Tibial artery (tissue), 4 donors: Measurements from ENCODE around the gene IL10RB.

Experiments used
- DNase-seq, 2 donors: peaks; one replicate each; pipeline ENCODE4 v3.0.0-alpha.2; 2019
- H3K27ac ChIP-seq, 2 donors: fragments of 200-600 bp; sonication (generic) in 1 of 2; 1 replicate in 1 of 2; 2 replicates in 1 of 2; pipeline ENCODE4 v1.5.1; 2018 to 2019; ENCODE audit warnings: mild to moderate bottlenecking in 1 of 2
- H3K27me3 ChIP-seq, 2 donors: fragments of 200-600 bp; sonication (generic) in 1 of 2; one replicate each; pipeline versions ENCODE4 v1.5.1 to v1.6.0; 2016 to 2019
- H3K36me3 ChIP-seq, 3 donors: fragments of 200-600 bp; sonication (generic) in 2 of 3; one replicate each; pipeline ENCODE4 v1.5.1; 2016 to 2019; ENCODE audit warnings: mild to moderate bottlenecking in 2 of 3
- H3K4me1 ChIP-seq, 4 donors: fragments of 200-600 bp; sonication (generic) in 2 of 4; 1 replicate in 3 of 4; 2 replicates in 1 of 4; pipeline ENCODE4 v1.5.1; 2016 to 2019
- H3K4me3 ChIP-seq, 2 donors: fragments of 200-600 bp; sonication (generic) in 1 of 2; 1 replicate in 1 of 2; 2 replicates in 1 of 2; pipeline ENCODE4 v1.5.1; 2018 to 2019; ENCODE audit warnings: mild to moderate bottlenecking in 2 of 2
- H3K9me3 ChIP-seq, 3 donors: fragments of 200-600 bp; sonication (generic) in 1 of 3; one replicate each; pipeline ENCODE4 v1.5.1; 2016 to 2019
- intact Hi-C: fragments of 100-400 bp; cut with DNase I; formaldehyde crosslinking; loops from one replicate; pipeline ENCODE4 v1.15.0; 2023; ENCODE audit warnings: low total_unique reads
- TF ChIP-seq, protein P1 (sequence below), 2 experiments: fragments of 200-600 bp in 1 of 2; fragments of 450-650 bp in 1 of 2; IDR thresholded peaks; one replicate each; pipeline ENCODE4 v1.5.1; 2017 to 2019; ENCODE audit warnings: antibody characterized with exemption in 2 of 2, mild to moderate bottlenecking in 1 of 2, moderate library complexity in 1 of 2

The IL10RB gene

DNA sequence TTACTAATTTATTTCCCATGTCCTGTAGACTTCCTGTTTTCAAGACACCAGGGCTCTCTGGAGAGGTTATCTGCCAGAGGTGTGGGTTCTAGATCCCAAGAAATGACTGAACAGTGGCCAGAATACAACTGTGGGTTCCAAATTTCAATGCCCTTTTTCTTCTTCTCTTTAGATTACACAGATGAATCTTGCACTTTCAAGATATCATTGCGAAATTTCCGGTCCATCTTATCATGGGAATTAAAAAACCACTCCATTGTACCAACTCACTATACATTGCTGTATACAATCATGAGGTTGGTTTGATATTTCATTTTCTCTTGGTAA, 21.4 kb upstream of the IL10RB start:
- Histone ChIP-seq H3K4me1 (no peaks in the 10 kb centered on the region), H3K27me3 (no peaks in the 10 kb centered on the region), H3K9me3 (no peaks in the 10 kb centered on the region), H3K27ac (no peak overlapping the region), H3K4me3 (no peak overlapping the region), H3K36me3 (peaks cover 43 to 53% (median 46%) of the 10 kb centered on the region in 3 donors)
- DNase-seq = no peak
- TF ChIP-seq, protein P1, sequence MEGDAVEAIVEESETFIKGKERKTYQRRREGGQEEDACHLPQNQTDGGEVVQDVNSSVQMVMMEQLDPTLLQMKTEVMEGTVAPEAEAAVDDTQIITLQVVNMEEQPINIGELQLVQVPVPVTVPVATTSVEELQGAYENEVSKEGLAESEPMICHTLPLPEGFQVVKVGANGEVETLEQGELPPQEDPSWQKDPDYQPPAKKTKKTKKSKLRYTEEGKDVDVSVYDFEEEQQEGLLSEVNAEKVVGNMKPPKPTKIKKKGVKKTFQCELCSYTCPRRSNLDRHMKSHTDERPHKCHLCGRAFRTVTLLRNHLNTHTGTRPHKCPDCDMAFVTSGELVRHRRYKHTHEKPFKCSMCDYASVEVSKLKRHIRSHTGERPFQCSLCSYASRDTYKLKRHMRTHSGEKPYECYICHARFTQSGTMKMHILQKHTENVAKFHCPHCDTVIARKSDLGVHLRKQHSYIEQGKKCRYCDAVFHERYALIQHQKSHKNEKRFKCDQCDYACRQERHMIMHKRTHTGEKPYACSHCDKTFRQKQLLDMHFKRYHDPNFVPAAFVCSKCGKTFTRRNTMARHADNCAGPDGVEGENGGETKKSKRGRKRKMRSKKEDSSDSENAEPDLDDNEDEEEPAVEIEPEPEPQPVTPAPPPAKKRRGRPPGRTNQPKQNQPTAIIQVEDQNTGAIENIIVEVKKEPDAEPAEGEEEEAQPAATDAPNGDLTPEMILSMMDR (IDR thresholded peaks at IDR 0.05) = no peak
- intact Hi-C loops = no loop called here

DNA sequence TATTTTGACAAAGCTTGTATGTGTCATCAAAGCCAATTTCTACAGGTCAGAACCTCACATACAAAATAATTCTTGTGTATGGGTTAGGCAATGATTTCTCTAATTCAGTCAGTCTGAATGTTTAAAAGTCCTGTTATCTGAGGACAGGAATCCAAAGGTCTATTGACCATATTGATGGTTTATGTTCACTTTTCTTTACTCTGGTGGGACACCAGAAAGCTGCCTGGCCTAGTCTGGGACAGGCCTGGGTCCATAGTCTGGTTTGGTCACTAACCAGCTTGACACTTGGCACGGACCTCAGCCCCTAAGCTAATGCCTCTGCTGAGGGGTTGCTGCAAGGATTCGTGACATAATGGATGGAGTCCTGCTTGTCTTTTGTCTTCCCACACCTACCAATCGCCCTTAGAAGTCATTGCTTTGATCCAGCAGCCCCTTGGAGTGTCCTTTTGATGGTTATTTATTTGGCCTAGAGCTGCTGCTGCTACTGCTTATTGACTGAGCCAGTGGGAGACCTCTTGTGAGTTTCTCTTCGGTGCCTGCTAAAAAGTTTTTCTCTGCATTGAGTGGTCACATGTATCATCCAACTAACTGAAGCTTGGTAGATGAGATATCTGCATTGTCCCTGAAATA, 20.8 kb upstream of the IL10RB start:
- H3K27ac ChIP-seq = no peak overlapping the region
- H3K9me3 ChIP-seq = no peaks in the 10 kb centered on the region
- no peak overlapping the region for H3K4me3 ChIP-seq
- H3K36me3 ChIP-seq = peaks cover 45 to 60% (median 47%) of the 10 kb centered on the region in 3 donors
- TF ChIP-seq, protein P1 (IDR thresholded peaks at IDR 0.05) = no peak
- intact Hi-C loops = no loop called here
- H3K27me3 ChIP-seq = no peaks in the 10 kb centered on the region
- H3K4me1 ChIP-seq = no peaks in the 10 kb centered on the region
- DNase-seq = no peak

DNA sequence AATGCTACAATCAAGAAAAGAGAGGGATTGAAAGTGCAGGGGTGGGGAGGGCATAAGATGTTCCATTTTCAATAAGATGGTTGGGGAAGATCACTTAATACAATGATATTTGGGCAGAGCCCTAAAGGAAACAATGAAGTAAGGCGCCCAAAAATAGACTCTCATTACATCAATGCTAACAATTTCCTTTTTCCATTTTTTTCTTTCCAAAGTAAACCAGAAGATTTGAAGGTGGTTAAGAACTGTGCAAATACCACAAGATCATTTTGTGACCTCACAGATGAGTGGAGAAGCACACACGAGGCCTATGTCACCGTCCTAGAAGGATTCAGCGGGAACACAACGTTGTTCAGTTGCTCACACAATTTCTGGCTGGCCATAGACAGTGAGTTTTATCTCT, 19.7 kb upstream of the IL10RB start:
- no peak for DNase-seq
- H3K9me3 ChIP-seq = no peaks in the 10 kb centered on the region
- no peak overlapping the region for H3K27ac ChIP-seq
- H3K4me1 ChIP-seq = no peaks in the 10 kb centered on the region
- intact Hi-C loops = no loop called here
- H3K36me3 ChIP-seq = peaks cover 49 to 71% (median 53%) of the 10 kb centered on the region in 3 donors
- H3K4me3 ChIP-seq = no peak overlapping the region
- no peaks in the 10 kb centered on the region for H3K27me3 ChIP-seq
- TF ChIP-seq, protein P1 (IDR thresholded peaks at IDR 0.05) = no peak

DNA sequence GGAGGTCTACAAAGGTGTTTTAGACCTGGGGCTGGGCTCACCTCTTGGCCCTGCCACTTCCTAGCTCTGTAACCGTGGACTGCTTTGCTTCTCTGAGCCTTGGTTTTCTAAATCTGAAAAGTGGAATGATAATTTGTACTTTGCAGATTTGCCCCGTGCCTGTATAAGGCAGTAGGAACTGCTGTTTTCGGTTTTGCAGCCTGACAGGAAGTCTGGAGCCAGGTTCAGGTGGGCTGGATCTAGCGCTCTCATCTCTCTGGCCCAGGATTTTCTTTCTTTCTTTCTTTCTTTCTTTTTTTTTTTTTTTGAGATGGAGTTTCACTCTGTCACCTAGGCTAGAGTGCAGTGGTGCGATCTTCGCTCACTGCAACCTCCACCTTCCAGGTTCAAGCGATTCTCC, 19.2 kb upstream of the IL10RB start:
- TF ChIP-seq, protein P1 (IDR thresholded peaks at IDR 0.05) = no peak
- intact Hi-C loops = no loop called here
- Histone ChIP-seq H3K9me3 (no peaks in the 10 kb centered on the region), H3K36me3 (peaks cover 49 to 76% (median 55%) of the 10 kb centered on the region in 3 donors), H3K27ac (no peak overlapping the region), H3K4me3 (no peak overlapping the region), H3K4me1 (no peaks in the 10 kb centered on the region), H3K27me3 (no peaks in the 10 kb centered on the region)
- DNase-seq = no peak

DNA sequence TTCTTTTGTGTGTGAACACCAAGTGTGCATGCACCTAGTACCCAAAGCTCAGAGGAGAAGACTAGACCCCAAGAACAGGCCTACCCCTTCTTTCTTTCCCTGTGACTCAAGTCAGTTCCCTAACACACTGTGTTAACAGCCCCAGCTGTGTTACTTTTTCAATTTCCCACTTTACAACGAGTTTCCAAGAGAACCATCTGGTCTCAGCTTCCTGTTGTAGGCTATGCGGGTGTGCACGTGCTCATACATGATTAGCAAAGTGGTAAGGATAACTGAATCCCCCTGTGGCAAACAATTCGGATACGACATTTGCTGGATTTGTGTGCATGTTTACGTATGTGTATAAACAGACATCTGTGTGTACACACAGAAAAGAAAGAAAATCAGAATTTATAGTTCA, 18.6 kb upstream of the IL10RB start:
- H3K27me3 ChIP-seq = no peaks in the 10 kb centered on the region
- no peaks in the 10 kb centered on the region for H3K9me3 ChIP-seq
- H3K27ac ChIP-seq = no peak overlapping the region
- no peak overlapping the region for H3K4me3 ChIP-seq
- H3K36me3 ChIP-seq = peaks cover 51 to 82% (median 61%) of the 10 kb centered on the region in 3 donors
- TF ChIP-seq, protein P1 (IDR thresholded peaks at IDR 0.05) = no peak
- DNase-seq = no peak
- intact Hi-C loops = no loop called here
- H3K4me1 ChIP-seq = no peaks in the 10 kb centered on the region
